ENCODE measurements around the gene COL4A2.

COL4A2 gene

GRCh38 chr13:110403721-110404120 lies 96.6 kb downstream of the COL4A2 start:
- H3K27ac Mint-ChIP-seq: no peak overlapping the region
- no peak overlapping the region for H3K4me3 Mint-ChIP-seq
- DNase-seq: no peak
- no peaks in the 10 kb centered on the region for H3K36me3 Mint-ChIP-seq
- peaks cover 4 to 7% of the 10 kb centered on the region in 2 donors for H3K4me1 Mint-ChIP-seq
- peaks cover 0 to under 1% of the 10 kb centered on the region in 2 donors for H3K9me3 Mint-ChIP-seq
- peaks cover 48 to 59% of the 10 kb centered on the region in 2 donors for H3K27me3 Mint-ChIP-seq
- no peak for ATAC-seq (replicated peaks)

- ATAC-seq (replicated peaks) (no peak), DNase-seq (no peak)
- Mint-ChIP-seq H3K4me3 (no peak overlapping the region), H3K4me1 (peaks cover 4 to 7% of the 10 kb centered on the region in 2 donors), H3K27ac (peak overlapping the region; percentile 2), H3K27me3 (peaks cover 48 to 59% of the 10 kb centered on the region in 2 donors), H3K9me3 (peaks cover 0 to 3% of the 10 kb centered on the region in 2 donors), H3K36me3 (no peaks in the 10 kb centered on the region)
Observed at GRCh38 chr13:110404321-110404720, 97.2 kb downstream of the COL4A2 start.

- no peaks in the 10 kb centered on the region for H3K36me3 Mint-ChIP-seq
- no peak overlapping the region for H3K27ac Mint-ChIP-seq
- peaks cover 54 to 66% of the 10 kb centered on the region in 2 donors for H3K27me3 Mint-ChIP-seq
- H3K4me3 Mint-ChIP-seq: no peak overlapping the region
- ATAC-seq (replicated peaks): peak; percentile 49 to 61
- DNase-seq: no peak
- H3K4me1 Mint-ChIP-seq: peaks cover 4 to 7% of the 10 kb centered on the region in 2 donors
- H3K9me3 Mint-ChIP-seq: peaks cover 0 to 3% of the 10 kb centered on the region in 2 donors
Observed at GRCh38 chr13:110405597-110406450, 98.7 kb downstream of the COL4A2 start.

GRCh38 chr13:110407021-110407420 lies 99.9 kb downstream of the COL4A2 start:
- Mint-ChIP-seq H3K27ac (no peak overlapping the region), H3K4me3 (no peak overlapping the region), H3K36me3 (no peaks in the 10 kb centered on the region), H3K27me3 (peaks cover 55 to 70% of the 10 kb centered on the region in 2 donors), H3K4me1 (peaks cover 8 to 9% of the 10 kb centered on the region in 2 donors), H3K9me3 (peaks cover 0 to 3% of the 10 kb centered on the region in 2 donors)
- ATAC-seq (replicated peaks) (no peak), DNase-seq (no peak)

- no peak overlapping the region for H3K27ac Mint-ChIP-seq
- H3K4me3 Mint-ChIP-seq: no peak overlapping the region
- peaks cover 13 to 14% of the 10 kb centered on the region in 2 donors for H3K4me1 Mint-ChIP-seq
- peaks cover 0 to 3% of the 10 kb centered on the region in 2 donors for H3K9me3 Mint-ChIP-seq
- DNase-seq: no peak
- H3K27me3 Mint-ChIP-seq: peaks cover 57 to 70% of the 10 kb centered on the region in 2 donors
- no peaks in the 10 kb centered on the region for H3K36me3 Mint-ChIP-seq
- no peak for ATAC-seq (replicated peaks)
Observed at GRCh38 chr13:110407531-110407930, 100.4 kb downstream of the COL4A2 start.

GRCh38 chr13:110408286-110408685 lies 101.2 kb downstream of the COL4A2 start:
- H3K4me1 Mint-ChIP-seq: peaks cover 17% of the 10 kb centered on the region in 2 donors
- H3K4me3 Mint-ChIP-seq: no peak overlapping the region
- no peak for DNase-seq
- no peak for ATAC-seq (replicated peaks)
- H3K9me3 Mint-ChIP-seq: peaks cover 0 to 3% of the 10 kb centered on the region in 2 donors
- H3K27ac Mint-ChIP-seq: no peak overlapping the region
- H3K36me3 Mint-ChIP-seq: no peaks in the 10 kb centered on the region
- H3K27me3 Mint-ChIP-seq: peaks cover 56 to 70% of the 10 kb centered on the region in 2 donors

GRCh38 chr13:110409581-110409992 lies 102.5 kb downstream of the COL4A2 start:
- ATAC-seq (replicated peaks) (no peak), DNase-seq (no peak)
- H3K9me3 Mint-ChIP-seq: peaks cover 0 to 3% of the 10 kb centered on the region in 2 donors
- H3K36me3 Mint-ChIP-seq: no peaks in the 10 kb centered on the region
- H3K4me1 Mint-ChIP-seq: peaks cover 17% of the 10 kb centered on the region in 2 donors
- H3K27me3 Mint-ChIP-seq: peaks cover 56 to 68% of the 10 kb centered on the region in 2 donors
- H3K4me3 Mint-ChIP-seq: no peak overlapping the region
- H3K27ac Mint-ChIP-seq: no peak overlapping the region

GRCh38 chr13:110410000-110410399 lies 102.9 kb downstream of the COL4A2 start:
- no peak for DNase-seq
- Mint-ChIP-seq H3K4me3 (no peak overlapping the region), H3K4me1 (peaks cover 17% of the 10 kb centered on the region in 2 donors), H3K27me3 (peaks cover 54 to 66% of the 10 kb centered on the region in 2 donors), H3K36me3 (no peaks in the 10 kb centered on the region), H3K9me3 (peaks cover 0 to 3% of the 10 kb centered on the region in 2 donors), H3K27ac (no peak overlapping the region)
- ATAC-seq (replicated peaks): no peak

- DNase-seq: no peak
- Mint-ChIP-seq H3K27me3 (peaks cover 52 to 64% of the 10 kb centered on the region in 2 donors), H3K36me3 (no peaks in the 10 kb centered on the region), H3K27ac (no peak overlapping the region), H3K4me3 (no peak overlapping the region), H3K4me1 (peaks cover 10 to 12% of the 10 kb centered on the region in 2 donors), H3K9me3 (peaks cover 0 to 3% of the 10 kb centered on the region in 2 donors)
- ATAC-seq (replicated peaks): no peak
Observed at GRCh38 chr13:110410936-110411687, 104.0 kb downstream of the COL4A2 start.

GRCh38 chr13:110411688-110412059 lies 104.6 kb downstream of the COL4A2 start:
- H3K4me3 Mint-ChIP-seq: no peak overlapping the region
- DNase-seq (no peak), ATAC-seq (replicated peaks) (peak; percentile 15 to 24)
- H3K4me1 Mint-ChIP-seq: peaks cover 10 to 12% of the 10 kb centered on the region in 2 donors
- no peaks in the 10 kb centered on the region for H3K36me3 Mint-ChIP-seq
- peaks cover 52 to 62% of the 10 kb centered on the region in 2 donors for H3K27me3 Mint-ChIP-seq
- peaks cover 0 to 3% of the 10 kb centered on the region in 2 donors for H3K9me3 Mint-ChIP-seq
- H3K27ac Mint-ChIP-seq: no peak overlapping the region

GRCh38 chr13:110412132-110412914 lies 105.2 kb downstream of the COL4A2 start:
- peaks cover 10 to 12% of the 10 kb centered on the region in 2 donors for H3K4me1 Mint-ChIP-seq
- H3K36me3 Mint-ChIP-seq: no peaks in the 10 kb centered on the region
- peaks cover 0 to 3% of the 10 kb centered on the region in 2 donors for H3K9me3 Mint-ChIP-seq
- peaks cover 49 to 60% of the 10 kb centered on the region in 2 donors for H3K27me3 Mint-ChIP-seq
- peak; percentile 82 to 88 for ATAC-seq (replicated peaks)
- peak overlapping the region; percentile 13 to 44 for H3K4me3 Mint-ChIP-seq
- peak overlapping the region; percentile 84 for H3K27ac Mint-ChIP-seq
- peak; percentile 68 for DNase-seq

GRCh38 chr13:110413016-110413675 lies 106.1 kb downstream of the COL4A2 start:
- peak overlapping the region; percentile 84 for H3K27ac Mint-ChIP-seq

GRCh38 chr13:110413676-110414040 lies 106.6 kb downstream of the COL4A2 start:
- DNase-seq: no peak

More at GRCh38 chr13:110413016-110413675, 106.1 kb downstream of the COL4A2 start:
- no peak for DNase-seq
- no peak for ATAC-seq (replicated peaks)
- H3K4me1 Mint-ChIP-seq: peaks cover 10 to 12% of the 10 kb centered on the region in 2 donors
- H3K36me3 Mint-ChIP-seq: no peaks in the 10 kb centered on the region
- peaks cover 0 to 3% of the 10 kb centered on the region in 2 donors for H3K9me3 Mint-ChIP-seq
- no peak overlapping the region for H3K4me3 Mint-ChIP-seq
- H3K27me3 Mint-ChIP-seq: peaks cover 47 to 59% of the 10 kb centered on the region in 2 donors

More at GRCh38 chr13:110413676-110414040, 106.6 kb downstream of the COL4A2 start:
- peaks cover 0 to 3% of the 10 kb centered on the region in 2 donors for H3K9me3 Mint-ChIP-seq
- H3K4me3 Mint-ChIP-seq: no peak overlapping the region
- H3K27ac Mint-ChIP-seq: no peak overlapping the region
- no peaks in the 10 kb centered on the region for H3K36me3 Mint-ChIP-seq
- peaks cover 49 to 63% of the 10 kb centered on the region in 2 donors for H3K27me3 Mint-ChIP-seq
- H3K4me1 Mint-ChIP-seq: peaks cover 10 to 12% of the 10 kb centered on the region in 2 donors
- no peak for ATAC-seq (replicated peaks)
